ENCODE results near the gene MLXIPL.
"Not testable (repeated sequence)": the region's sequence is repeated elsewhere in the genome, so short reads cannot be mapped to it uniquely, and the experiment has no call there.

The MLXIPL gene

GRCh38 chr7:73623798-73624668 is at the start of gene MLXIPL:
MLXIPL (minus strand) TSS chr7:73624522; CDS start chr7:73624492, 30 bp downstream.
- peak; percentile 92 for DNase-seq (ENCODE audit: low read depth, low spot score)

- DNase-seq (ENCODE audit: low read depth, low spot score) = no peak
Observed at GRCh38 chr7:73671857-73672445, 47.6 kb upstream of the MLXIPL start.

GRCh38 chr7:73671322-73671661 is 47.0 kb upstream of the MLXIPL start:
- DNase-seq (ENCODE audit: low read depth, low spot score) = no peak

- no peak for DNase-seq (ENCODE audit: low read depth, low spot score)
Observed at GRCh38 chr7:73669858-73670385, 45.6 kb upstream of the MLXIPL start.

- no peak for DNase-seq (ENCODE audit: low read depth, low spot score)
Observed at GRCh38 chr7:73669288-73669701, 45.0 kb upstream of the MLXIPL start.

GRCh38 chr7:73668886-73669230 is 44.5 kb upstream of the MLXIPL start:
- DNase-seq (ENCODE audit: low read depth, low spot score) = no peak

GRCh38 chr7:73668103-73668885 is 44.0 kb upstream of the MLXIPL start:
- DNase-seq (ENCODE audit: low read depth, low spot score) = no peak

- peak; percentile 86 for DNase-seq (ENCODE audit: low read depth, low spot score)
Observed at GRCh38 chr7:73667344-73668102, 43.2 kb upstream of the MLXIPL start, which contains the start of gene VPS37D. VPS37D (plus strand) TSS chr7:73667831; CDS start chr7:73667959, 128 bp downstream.

GRCh38 chr7:73663033-73663432 is 38.7 kb upstream of the MLXIPL start:
- no peak for DNase-seq (ENCODE audit: low read depth, low spot score)

GRCh38 chr7:73660594-73660993 is 36.3 kb upstream of the MLXIPL start:
- DNase-seq (ENCODE audit: low read depth, low spot score) = not testable (repeated sequence)

GRCh38 chr7:73659983-73660382 is 35.7 kb upstream of the MLXIPL start:
- DNase-seq (ENCODE audit: low read depth, low spot score) = no peak

GRCh38 chr7:73655309-73655708 is 31.0 kb upstream of the MLXIPL start:
- not testable (repeated sequence) for DNase-seq (ENCODE audit: low read depth, low spot score)

GRCh38 chr7:73652541-73652949 is 28.2 kb upstream of the MLXIPL start:
- no peak for DNase-seq (ENCODE audit: low read depth, low spot score)

- no peak for DNase-seq (ENCODE audit: low read depth, low spot score)
Observed at GRCh38 chr7:73650524-73650923, 26.2 kb upstream of the MLXIPL start.

GRCh38 chr7:73649576-73649975 is 25.3 kb upstream of the MLXIPL start:
- no peak for DNase-seq (ENCODE audit: low read depth, low spot score)

- no peak for DNase-seq (ENCODE audit: low read depth, low spot score)
Observed at GRCh38 chr7:73648593-73649332, 24.4 kb upstream of the MLXIPL start.

- no peak for DNase-seq (ENCODE audit: low read depth, low spot score)
Observed at GRCh38 chr7:73647725-73648592, 23.6 kb upstream of the MLXIPL start.

GRCh38 chr7:73646785-73647724 is 22.7 kb upstream of the MLXIPL start:
- DNase-seq (ENCODE audit: low read depth, low spot score) = no peak

Data from ELF-1 (cell line).